Stomach (tissue), 9 donors: Measurements from ENCODE around the gene SYS1. TPM values are rescaled to one million over a fixed set of nuclear protein-coding genes. Genes with fewer than 3 reads are reported as not detected.
A peak's percentile ranks its signal among the peaks of the same experiment; 100 is the strongest.

ENCODE experiments used
- DNase-seq, 2 donors: peaks; one replicate each; pipeline versions ENCODE4 v3.0.0 to v3.0.0-alpha.2; 2013 to 2019
- H3K27ac ChIP-seq, 5 donors: fragments of 200-600 bp in 4 of 5; sonication (generic) in 4 of 5; one replicate each; pipeline ENCODE4 v1.5.1; 2013 to 2019; ENCODE audit warnings: mild to moderate bottlenecking in 1 of 5, moderate library complexity in 1 of 5
- H3K27me3 ChIP-seq, 3 donors: fragments of 200-600 bp; sonication (generic); one replicate each; pipeline ENCODE4 v1.5.1; 2017 to 2019; ENCODE audit warnings: mixed run types in 1 of 3
- H3K36me3 ChIP-seq, 4 donors: fragments of 200-600 bp; sonication (generic); 1 replicate in 3 of 4; 2 replicates in 1 of 4; pipeline ENCODE4 v1.5.1; 2016 to 2019
- H3K4me1 ChIP-seq, 4 donors: fragments of 200-600 bp; sonication (generic); one replicate each; pipeline ENCODE4 v1.5.1; 2016 to 2019
- H3K4me3 ChIP-seq, 4 donors: fragments of 200-600 bp; sonication (generic) in 3 of 4; one replicate each; pipeline ENCODE4 v1.5.1; 2016 to 2019; ENCODE audit warnings: mild to moderate bottlenecking in 1 of 4
- H3K9me3 ChIP-seq, 4 donors: fragments of 200-600 bp; sonication (generic); one replicate each; pipeline ENCODE4 v1.5.1; 2016 to 2019
- CTCF ChIP-seq, 7 experiments: fragments of 450-650 bp in 4 of 7; fragments of 200-600 bp in 3 of 7; sonication (generic) in 3 of 7; IDR thresholded peaks; one replicate each; pipeline ENCODE4 v1.5.1; 2016 to 2019; ENCODE audit warnings: antibody characterized with exemption in 7 of 7, control low read depth in 2 of 7, mild to moderate bottlenecking in 1 of 7
- EP300 ChIP-seq: sonication (generic); formaldehyde crosslinking; IDR thresholded peaks from one replicate; pipeline ENCODE4 v1.6.1; 2017; ENCODE audit warnings: antibody characterized with exemption
- POLR2A ChIP-seq, 4 donors: fragments of 450-650 bp; IDR thresholded peaks; one replicate each; pipeline ENCODE4 v1.6.1; 2016; ENCODE audit warnings: antibody characterized with exemption in 4 of 4, control low read depth in 2 of 4, mild to moderate bottlenecking in 1 of 4, moderate library complexity in 1 of 4
- POLR2AphosphoS5 ChIP-seq, 3 donors: sonication (generic); formaldehyde crosslinking; IDR thresholded peaks; one replicate each; pipeline ENCODE4 v1.6.1; 2016; ENCODE audit warnings: antibody characterized with exemption in 3 of 3
- WGBS, 5 donors: extraction: QIAGEN DNeasy Blood & Tissue Kit in 3 of 5; methylation state at CpG; one replicate each; pipeline versions ENCODE4 v1.1.5 to v1.1.7; 2013 to 2018; 5-methylcytosine and 5-hydroxymethylcytosine counted together
- intact Hi-C: fragments of 100-400 bp; cut with DNase I; formaldehyde crosslinking; loops from one replicate; pipeline ENCODE4 v1.15.1; 2023; ENCODE audit warnings: low total_unique reads
- polyA plus RNA-seq, 3 donors: library from polyadenylated mRNA; stranded (reverse); fragments of 200-250 nt; gene quantifications; one replicate each; pipeline ENCODE4 v1.2.3, GENCODE V29; 2013
- total RNA-seq, 5 donors: library from RNA; depleted of rRNA; stranded (reverse); fragments of >200 nt; gene quantifications; one replicate each; pipeline versions ENCODE4 v1.1.0 to v1.2.3, GENCODE V29; 2014 to 2016
- donor health status: healthy with polysubstance abuse.
- donor health status: Bipolar disorder and iron deficiency.
- donor health status: healthy.

Gene SYS1
- total and polyA plus RNA-seq, 8 donors: 11.2 to 119 (median 21.5) TPM

GRCh38 chr20:45359069-45359405 lies 3.9 kb upstream of the SYS1 start:
- Histone ChIP-seq H3K4me1 (peaks cover 50 to 69% (median 58%) of the 10 kb centered on the region in 4 donors), H3K9me3 (no peaks in the 10 kb centered on the region), H3K27me3 (no peaks in the 10 kb centered on the region), H3K4me3 (no peak overlapping the region), H3K36me3 (no peaks in the 10 kb centered on the region), H3K27ac (peak overlapping the region; percentile 7 to 97 (median 95))
- peak; percentile 96 for TF ChIP-seq EP300
- no peak for TF ChIP-seq CTCF (IDR thresholded peaks at IDR 0.05)
- no peak for TF ChIP-seq POLR2A (IDR thresholded peaks at IDR 0.05)
- TF ChIP-seq POLR2AphosphoS5 (IDR thresholded peaks at IDR 0.05): peak; percentile 23 to 65 (median 51)
- WGBS, 5 donors: 64 to 76% (median 73%) methylated on average over 7 of the region's 7 CpGs
- intact Hi-C loops: no loop called here
- peak in 1 of 2 donors; percentile 44 for DNase-seq

GRCh38 chr20:45359406-45360148 lies 3.4 kb upstream of the SYS1 start:
- WGBS, 5 donors: 51 to 54% (median 53%) methylated on average over 9 of the region's 9 CpGs
- intact Hi-C loops: no loop called here
- peak in 1 of 2 donors; percentile 53 for DNase-seq
- H3K36me3 ChIP-seq: peaks cover 0 to under 1% (median 0%) of the 10 kb centered on the region in 4 donors
- H3K4me3 ChIP-seq: no peak overlapping the region
- peaks cover 52 to 74% (median 62%) of the 10 kb centered on the region in 4 donors for H3K4me1 ChIP-seq
- no peak for TF ChIP-seq EP300
- TF ChIP-seq POLR2AphosphoS5 (IDR thresholded peaks at IDR 0.05): no peak
- no peak for TF ChIP-seq CTCF (IDR thresholded peaks at IDR 0.05)
- TF ChIP-seq POLR2A (IDR thresholded peaks at IDR 0.05): no peak
- no peaks in the 10 kb centered on the region for H3K9me3 ChIP-seq
- H3K27ac ChIP-seq: peak overlapping the region; percentile 62 to 97 (median 95)
- H3K27me3 ChIP-seq: no peaks in the 10 kb centered on the region

- no peak for DNase-seq
- no peak for TF ChIP-seq EP300
- TF ChIP-seq CTCF (IDR thresholded peaks at IDR 0.05): no peak
- no peak for TF ChIP-seq POLR2A (IDR thresholded peaks at IDR 0.05)
- no peak for TF ChIP-seq POLR2AphosphoS5 (IDR thresholded peaks at IDR 0.05)
- intact Hi-C loops: no loop called here
- peaks cover 12 to 23% (median 20%) of the 10 kb centered on the region in 4 donors for H3K36me3 ChIP-seq
- H3K27ac ChIP-seq: peak overlapping the region; percentile 54 to 97 (median 95)
- peak overlapping the region in 1 of 4 donors; percentile 80 for H3K4me3 ChIP-seq
- no peaks in the 10 kb centered on the region for H3K9me3 ChIP-seq
- H3K27me3 ChIP-seq: no peaks in the 10 kb centered on the region
- WGBS, 5 donors: 46 to 58% (median 50%) methylated on average over 6 of the region's 6 CpGs
- H3K4me1 ChIP-seq: peaks cover 52 to 82% (median 68%) of the 10 kb centered on the region in 4 donors
Observed at GRCh38 chr20:45361793-45362192, 1.2 kb upstream of the SYS1 start.

GRCh38 chr20:45363611-45364492 lies 896 bp downstream of the SYS1 start:
- no peaks in the 10 kb centered on the region for H3K27me3 ChIP-seq
- no peak for DNase-seq
- H3K27ac ChIP-seq: peak overlapping the region; percentile 91 to 98 (median 97)
- TF ChIP-seq POLR2A (IDR thresholded peaks at IDR 0.05): no peak
- no peak for TF ChIP-seq EP300
- TF ChIP-seq POLR2AphosphoS5 (IDR thresholded peaks at IDR 0.05): no peak
- no peak for TF ChIP-seq CTCF (IDR thresholded peaks at IDR 0.05)
- peak overlapping the region; percentile 66 to 83 (median 80) for H3K4me3 ChIP-seq
- peaks cover 35 to 73% (median 51%) of the 10 kb centered on the region in 4 donors for H3K4me1 ChIP-seq
- no peaks in the 10 kb centered on the region for H3K9me3 ChIP-seq
- WGBS, 5 donors: 17 to 18% (median 17%) methylated on average over 20 to 23 of the region's 23 CpGs
- peaks cover 23 to 43% (median 40%) of the 10 kb centered on the region in 4 donors for H3K36me3 ChIP-seq
- intact Hi-C loops: no loop called here
